H1 (cell line): ENCODE results near the gene PACSIN1. TPM values are rescaled to one million over a fixed set of nuclear protein-coding genes. Genes with fewer than 3 reads are reported as not detected.
A peak's percentile ranks its signal among the peaks of the same experiment; 100 is the strongest.

Experiments used
- BACH1 ChIP-seq: IDR thresholded peaks from 2 replicates; pipeline ENCODE4 v1.6.1; 2012; ENCODE audit warnings: low read length, improper control_type of control experiment
- CTCF ChIP-seq, 3 experiments: IDR thresholded peaks; 1 replicate in 2 of 3; 2 replicates in 1 of 3; pipeline versions ENCODE4 v1.5.1 to v1.6.1; 2011; ENCODE audit warnings: low read length in 3 of 3, mild to moderate bottlenecking in 3 of 3, inconsistent platforms in 2 of 3, low read depth in 1 of 3, moderate library complexity in 1 of 3; ENCODE audit not compliant: insufficient read depth in 1 of 3; ENCODE audit errors: control extremely low read depth in 1 of 3
- EP300 ChIP-seq, 2 experiments: IDR thresholded peaks; 1 replicate in 1 of 2; 2 replicates in 1 of 2; pipeline ENCODE4 v1.6.1; 2011 to 2012; ENCODE audit warnings: low read depth in 2 of 2, low read length in 2 of 2, mild to moderate bottlenecking in 2 of 2, borderline replicate concordance in 1 of 2, inconsistent platforms in 1 of 2, moderate library complexity in 1 of 2
- NANOG ChIP-seq: IDR thresholded peaks from 2 replicates; pipeline ENCODE4 v1.6.1; 2011; ENCODE audit warnings: low read length, low read depth, mild to moderate bottlenecking, inconsistent platforms; ENCODE audit not compliant: insufficient read depth, poor library complexity, severe bottlenecking
- SP2 ChIP-seq: IDR thresholded peaks from 2 replicates; pipeline ENCODE4 v1.6.1; 2012; ENCODE audit warnings: mild to moderate bottlenecking, low read length, inconsistent platforms
- SUZ12 ChIP-seq: fragments of 200-600 bp; sonication (generic); IDR thresholded peaks from 2 replicates; pipeline ENCODE4 v1.6.1; 2012; ENCODE audit warnings: mild to moderate bottlenecking, inconsistent platforms, low read length, moderate library complexity, mixed read lengths
- TBP ChIP-seq: IDR thresholded peaks from 2 replicates; pipeline ENCODE4 v1.6.1; 2011; ENCODE audit warnings: low read depth, low read length, improper control_type of control experiment
- YY1 ChIP-seq: IDR thresholded peaks from 2 replicates; pipeline ENCODE4 v1.6.1; 2011; ENCODE audit warnings: low read depth, mild to moderate bottlenecking, low read length
- polyA plus RNA-seq, 7 experiments: library from polyadenylated mRNA; depleted of rRNA in 3 of 7; stranded (reverse) in 5 of 7; unstranded in 2 of 7; fragments of >200 nt in 5 of 7; fragments of 200-250 nt in 2 of 7; gene quantifications; 1 replicate in 5 of 7; 2 replicates in 1 of 7; 4 replicates in 1 of 7; pipeline versions ENCODE4 v1.2.1 to v1.2.3, GENCODE V29; 2011 to 2013; ENCODE audit warnings: missing spikeins in 2 of 7, mixed read lengths in 2 of 7
- total RNA-seq: library from RNA; stranded (reverse); fragmentation: NEBNext Ultra II Directional; extraction: Animal tissue kit (Norgen Biotek cat#: 25700); gene quantifications from 2 replicates; pipeline ENCODE4 v1.2.1, GENCODE V29; 2021

Gene PACSIN1
- total and polyA plus RNA-seq, 2 of the 8 experiments (the other 6 are each of a cell fraction or from before 2014, with no cell fraction given): 5.9 to 11.1 TPM

- TF ChIP-seq CTCF (IDR thresholded peaks at IDR 0.05; ENCODE audit: control extremely low read depth in 1 of 3, insufficient read depth in 1 of 3, low read depth in 1 of 3, low read length in 3 of 3) (no peak), NANOG (no peak), EP300 (IDR thresholded peaks at IDR 0.05; ENCODE audit: borderline replicate concordance in 1 of 2, low read depth in 2 of 2, low read length in 2 of 2) (no peak), YY1 (no peak), TBP (peak; percentile 95), SUZ12 (no peak), BACH1 (peak; percentile 56), SP2 (no peak)
Measured at GRCh38 chr6:34425498-34426410, 40.1 kb upstream of the PACSIN1 start, which contains the start of gene RPS10 (continued).
